Endothelial cell (in vitro differentiated cells): ENCODE measurements around the gene POMT2. TPM values are rescaled to one million over a fixed set of nuclear protein-coding genes. Genes with fewer than 3 reads are reported as not detected.

Experiments used
- DNase-seq: peaks from one replicate; pipeline ENCODE4 v3.0.0; 2021; ENCODE audit warnings: low spot score
- H3K27ac Mint-ChIP-seq: one replicate; pipeline ENCODE4 v1.8.0; 2021; ENCODE audit warnings: mixed read lengths, inconsistent platforms; ENCODE audit not compliant: unreplicated experiment
- H3K27me3 Mint-ChIP-seq: one replicate; pipeline ENCODE4 v1.8.0; 2021; ENCODE audit warnings: mild to moderate bottlenecking, moderate library complexity, mixed read lengths, inconsistent platforms; ENCODE audit not compliant: unreplicated experiment
- H3K36me3 Mint-ChIP-seq: one replicate; pipeline ENCODE4 v1.8.0; 2021; ENCODE audit warnings: mild to moderate bottlenecking, low read depth, mixed read lengths, inconsistent platforms; ENCODE audit not compliant: unreplicated experiment
- H3K4me1 Mint-ChIP-seq: one replicate; pipeline ENCODE4 v1.8.0; 2021; ENCODE audit warnings: mild to moderate bottlenecking, mixed read lengths, inconsistent platforms; ENCODE audit not compliant: unreplicated experiment
- H3K4me3 Mint-ChIP-seq: one replicate; pipeline ENCODE4 v1.8.0; 2021; ENCODE audit warnings: mild to moderate bottlenecking, mixed read lengths, inconsistent platforms; ENCODE audit not compliant: unreplicated experiment
- H3K9me3 Mint-ChIP-seq: one replicate; pipeline ENCODE4 v1.8.0; 2021; ENCODE audit warnings: mixed read lengths, inconsistent platforms; ENCODE audit not compliant: unreplicated experiment
- total RNA-seq: library from RNA; stranded (reverse); fragmentation: NEBNext Ultra II Directional; extraction: Animal tissue kit (Norgen Biotek cat#: 25700); gene quantifications from one replicate; pipeline ENCODE4 v1.2.1, GENCODE V29; 2021; ENCODE audit not compliant: unreplicated experiment
- TF ChIP-seq, protein P1 (sequence below): fragments of 200-600 bp; sonication (generic); IDR thresholded peaks from one replicate; pipeline ENCODE4 v1.5.0; 2021; ENCODE audit warnings: antibody characterized with exemption; ENCODE audit not compliant: unreplicated experiment

Gene POMT2
- total RNA-seq, 1 donor from 2014 or later: 33.8 TPM

DNA sequence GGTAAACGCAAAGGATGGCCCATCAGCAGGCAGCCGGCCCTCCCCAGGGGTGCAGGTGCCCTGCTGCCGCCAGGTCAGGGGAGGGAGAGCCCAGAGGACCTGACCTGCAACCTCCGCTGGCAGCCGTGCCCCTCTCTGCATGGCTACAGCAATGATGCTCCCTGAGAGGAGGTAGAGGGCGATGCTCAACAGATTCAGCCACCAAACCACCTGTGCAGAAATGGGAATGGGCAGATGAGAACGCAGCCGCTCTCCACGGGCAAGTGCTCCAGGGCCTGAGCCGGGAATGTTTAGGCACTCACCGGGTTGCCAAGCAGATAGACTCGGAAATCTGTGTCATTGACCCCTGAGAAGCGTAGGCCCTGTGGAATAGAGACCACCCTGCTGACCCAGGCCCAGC lies 41.0 kb downstream of the POMT2 start:
- Mint-ChIP-seq H3K4me1 (peaks cover 7% of the 10 kb centered on the region), H3K27me3 (peaks cover 7% of the 10 kb centered on the region), H3K4me3 (no peak overlapping the region), H3K27ac (no peak overlapping the region), H3K9me3 (no peaks in the 10 kb centered on the region), H3K36me3 (peaks cover 15% of the 10 kb centered on the region)
- DNase-seq: no peak
- TF ChIP-seq, protein P1, sequence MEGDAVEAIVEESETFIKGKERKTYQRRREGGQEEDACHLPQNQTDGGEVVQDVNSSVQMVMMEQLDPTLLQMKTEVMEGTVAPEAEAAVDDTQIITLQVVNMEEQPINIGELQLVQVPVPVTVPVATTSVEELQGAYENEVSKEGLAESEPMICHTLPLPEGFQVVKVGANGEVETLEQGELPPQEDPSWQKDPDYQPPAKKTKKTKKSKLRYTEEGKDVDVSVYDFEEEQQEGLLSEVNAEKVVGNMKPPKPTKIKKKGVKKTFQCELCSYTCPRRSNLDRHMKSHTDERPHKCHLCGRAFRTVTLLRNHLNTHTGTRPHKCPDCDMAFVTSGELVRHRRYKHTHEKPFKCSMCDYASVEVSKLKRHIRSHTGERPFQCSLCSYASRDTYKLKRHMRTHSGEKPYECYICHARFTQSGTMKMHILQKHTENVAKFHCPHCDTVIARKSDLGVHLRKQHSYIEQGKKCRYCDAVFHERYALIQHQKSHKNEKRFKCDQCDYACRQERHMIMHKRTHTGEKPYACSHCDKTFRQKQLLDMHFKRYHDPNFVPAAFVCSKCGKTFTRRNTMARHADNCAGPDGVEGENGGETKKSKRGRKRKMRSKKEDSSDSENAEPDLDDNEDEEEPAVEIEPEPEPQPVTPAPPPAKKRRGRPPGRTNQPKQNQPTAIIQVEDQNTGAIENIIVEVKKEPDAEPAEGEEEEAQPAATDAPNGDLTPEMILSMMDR: no peak

GRCh38 chr14:77278461-77279230 lies 42.0 kb downstream of the POMT2 start:
- Mint-ChIP-seq H3K4me3 (no peak overlapping the region), H3K36me3 (peaks cover 10% of the 10 kb centered on the region), H3K9me3 (no peaks in the 10 kb centered on the region), H3K27me3 (peaks cover 7% of the 10 kb centered on the region), H3K4me1 (peaks cover 7% of the 10 kb centered on the region), H3K27ac (no peak overlapping the region)
- DNase-seq: no peak
- TF ChIP-seq, protein P1: no peak

DNA sequence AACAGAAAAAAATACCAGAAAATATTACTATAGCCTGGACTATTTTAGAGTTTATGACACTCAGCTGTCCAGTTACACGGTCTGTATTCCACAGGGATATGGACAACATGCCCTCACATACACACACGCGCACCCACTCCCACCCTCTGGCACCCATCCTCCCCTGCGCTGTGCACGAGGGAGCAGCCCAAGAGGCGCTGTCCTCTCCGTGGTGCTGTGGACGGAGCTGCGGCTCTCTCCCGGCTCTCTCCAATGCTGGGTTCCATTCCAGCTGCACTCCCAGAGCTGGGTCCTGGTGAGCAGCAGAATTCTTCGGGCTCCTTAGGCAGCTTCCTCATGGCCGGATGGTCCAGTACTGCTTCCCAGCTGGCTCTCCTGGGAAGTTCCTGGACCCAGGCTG lies 43.7 kb downstream of the POMT2 start:
- Mint-ChIP-seq H3K27me3 (peaks cover 10% of the 10 kb centered on the region), H3K9me3 (no peaks in the 10 kb centered on the region), H3K4me1 (peaks cover 7% of the 10 kb centered on the region), H3K36me3 (peaks cover 11% of the 10 kb centered on the region), H3K27ac (no peak overlapping the region), H3K4me3 (no peak overlapping the region)
- TF ChIP-seq, protein P1: no peak
- DNase-seq: no peak

DNA sequence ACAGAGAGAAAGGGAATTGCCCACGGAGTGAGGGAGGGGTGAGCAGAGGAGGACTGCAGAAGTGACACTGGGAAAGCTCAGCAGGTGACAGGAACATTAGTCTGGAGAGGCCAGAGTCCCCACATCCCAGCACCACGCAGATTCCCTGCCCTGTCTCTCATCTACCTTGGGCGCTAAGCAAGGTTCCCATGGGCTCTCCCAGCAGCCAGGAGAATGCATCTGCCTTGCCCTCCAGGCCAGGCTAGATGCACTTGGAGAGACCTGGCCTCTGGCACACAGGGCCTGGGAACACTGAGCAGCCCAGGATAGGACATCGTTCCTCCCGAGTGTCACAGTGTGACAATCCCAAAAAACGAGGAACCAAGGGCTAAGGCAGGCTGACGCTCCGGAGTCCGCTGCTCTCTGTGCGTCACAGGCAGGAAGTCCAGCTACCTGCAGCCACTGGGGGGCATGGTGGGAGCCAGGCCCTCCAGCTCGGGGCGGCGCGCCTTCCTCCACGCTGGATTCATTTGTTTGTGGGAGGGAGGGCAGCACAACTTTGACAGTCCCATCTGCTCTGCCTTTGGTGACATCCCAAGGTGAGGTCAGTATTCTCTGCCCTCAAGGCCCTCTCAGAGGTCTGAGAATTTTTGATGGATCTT lies 44.3 kb downstream of the POMT2 start:
- Mint-ChIP-seq H3K36me3 (peaks cover 11% of the 10 kb centered on the region), H3K4me1 (peaks cover 7% of the 10 kb centered on the region)
- TF ChIP-seq, protein P1: no peak

GRCh38 chr14:77275601-77276017 lies 45.1 kb downstream of the POMT2 start:
- H3K27ac Mint-ChIP-seq: no peak overlapping the region
- peaks cover 12% of the 10 kb centered on the region for H3K27me3 Mint-ChIP-seq
- DNase-seq: no peak
- TF ChIP-seq, protein P1: no peak
- H3K9me3 Mint-ChIP-seq: no peaks in the 10 kb centered on the region
- H3K36me3 Mint-ChIP-seq: peaks cover 11% of the 10 kb centered on the region
- no peak overlapping the region for H3K4me3 Mint-ChIP-seq
- H3K4me1 Mint-ChIP-seq: peaks cover 3% of the 10 kb centered on the region

More for the DNA sequence above, 44.3 kb downstream of the POMT2 start:
- H3K27me3 Mint-ChIP-seq: peaks cover 10% of the 10 kb centered on the region
- DNase-seq: no peak
- no peak overlapping the region for H3K27ac Mint-ChIP-seq
- no peaks in the 10 kb centered on the region for H3K9me3 Mint-ChIP-seq
- no peak overlapping the region for H3K4me3 Mint-ChIP-seq
